Activated CD8-positive, alpha-beta T cell treated with anti-CD3 and anti-CD28 coated beads, Interleukin-2, amount 10 ng/mL, durations not matched to agents 7 days and 5 days (primary cell): Measurements from ENCODE around the gene AMN. TPM values are rescaled to one million over a fixed set of nuclear protein-coding genes. Genes with fewer than 3 reads are reported as not detected.
"Not testable (repeated sequence)": the region's sequence is repeated elsewhere in the genome, so short reads cannot be mapped to it uniquely, and the experiment has no call there.

ENCODE experiments used
- ATAC-seq: fragments of 150-1000 bp; cut with Tn5 transposase; one replicate; pipeline ENCODE4 v1.10.0; 2021; ENCODE audit warnings: moderate library complexity
- CTCF ChIA-PET: fragments of 350-600 bp; sonication (Branson Sonifier 250); formaldehyde crosslinking; loops from one replicate; lab custom pipeline; 2021; ENCODE audit warnings: antibody characterized with exemption; lab: Charles Lee
- POLR2A ChIA-PET: fragments of 350-600 bp; sonication (Branson Sonifier 250); formaldehyde crosslinking; loops from one replicate; lab custom pipeline; 2021; ENCODE audit warnings: antibody characterized with exemption; lab: Charles Lee
- DNase-seq: peaks from one replicate; pipeline ENCODE4 v3.0.0-alpha.2; 2020
- H3K27ac Mint-ChIP-seq: one replicate; pipeline ENCODE4 v1.8.0; 2021; ENCODE audit warnings: mild to moderate bottlenecking, mixed read lengths
- H3K27me3 Mint-ChIP-seq: one replicate; pipeline ENCODE4 v1.8.0; 2021; ENCODE audit warnings: low read depth, mixed read lengths
- H3K36me3 Mint-ChIP-seq: one replicate; pipeline ENCODE4 v1.8.0; 2021; ENCODE audit warnings: low read depth, mixed read lengths
- H3K4me1 Mint-ChIP-seq: one replicate; pipeline ENCODE4 v1.8.0; 2021; ENCODE audit warnings: low read depth, mixed read lengths
- H3K4me3 Mint-ChIP-seq: one replicate; pipeline ENCODE4 v1.8.0; 2021; ENCODE audit warnings: mild to moderate bottlenecking, mixed read lengths
- H3K9me3 Mint-ChIP-seq: one replicate; pipeline ENCODE4 v1.8.0; 2022; ENCODE audit warnings: mixed read lengths; ENCODE audit not compliant: insufficient read depth
- total RNA-seq, 2 experiments: library from RNA; stranded (reverse); gene quantifications; one replicate each; pipeline ENCODE4 v1.2.3, GENCODE V29; 2021

AMN gene
- under 1 TPM; 0.91 to 0.95 TPM for total RNA-seq

- Mint-ChIP-seq H3K27me3 (peaks cover 25% of the 10 kb centered on the region), H3K27ac (no peak within 1 kb of the TSS), H3K36me3 (no peaks in the 10 kb centered on the region), H3K9me3 (no peaks in the 10 kb centered on the region), H3K4me3 (no peak within 1 kb of the TSS), H3K4me1 (peaks cover 2% of the 10 kb centered on the region)
- ATAC-seq: peak; percentile 41
- ChIA-PET CTCF (no interaction called here), POLR2A (interaction anchor here (1.1 kb wide), 1 partner anchor 50 kb away, joined by 3 read pairs; no protein-coding TSS in a partner anchor)
- DNase-seq: no peak
These were observed at the start of gene AMN for GRCh38 chr14:102922490-102923200. TSS of gene AMN (plus strand) at chr14:102922663. CDS start at chr14:102922689, 26 bp downstream.

- H3K27ac Mint-ChIP-seq: no peak overlapping the region
- H3K4me1 Mint-ChIP-seq: peaks cover 2% of the 10 kb centered on the region
- ChIA-PET POLR2A (no interaction called here), CTCF (no interaction called here)
- ATAC-seq: no peak
- no peak for DNase-seq
- no peaks in the 10 kb centered on the region for H3K27me3 Mint-ChIP-seq
- no peak overlapping the region for H3K4me3 Mint-ChIP-seq
- no peaks in the 10 kb centered on the region for H3K9me3 Mint-ChIP-seq
- peaks cover 32% of the 10 kb centered on the region for H3K36me3 Mint-ChIP-seq
These were observed 49.3 kb upstream of the AMN start for GRCh38 chr14:102873131-102873530.

- Mint-ChIP-seq H3K36me3 (peaks cover 32% of the 10 kb centered on the region), H3K9me3 (no peaks in the 10 kb centered on the region), H3K4me3 (no peak overlapping the region), H3K4me1 (peaks cover 2% of the 10 kb centered on the region), H3K27me3 (no peaks in the 10 kb centered on the region), H3K27ac (no peak overlapping the region)
- POLR2A ChIA-PET: no interaction called here
- no peak for ATAC-seq
- DNase-seq: no peak
- CTCF ChIA-PET: no interaction called here
These were observed 48.9 kb upstream of the AMN start for GRCh38 chr14:102873546-102874061.

GRCh38 chr14:102875652-102876051 is 46.8 kb upstream of the AMN start:
- no peaks in the 10 kb centered on the region for H3K4me1 Mint-ChIP-seq
- H3K36me3 Mint-ChIP-seq: peaks cover 25% of the 10 kb centered on the region

GRCh38 chr14:102877511-102877910 is 45.0 kb upstream of the AMN start:
- H3K9me3 Mint-ChIP-seq, H3K27me3 Mint-ChIP-seq, H3K4me1 Mint-ChIP-seq, H3K27ac Mint-ChIP-seq, DNase-seq, ATAC-seq, H3K4me3 Mint-ChIP-seq: not testable (repeated sequence)
- ChIA-PET CTCF (interaction anchor here (1.0 to 1.3 kb wide), 2 partner anchors 103 to 183 kb away, joined by 3 to 4 read pairs; no protein-coding TSS in a partner anchor), POLR2A (interaction anchor here (0.5 kb wide), 1 partner anchor 373 kb away, joined by 3 read pairs; no protein-coding TSS in a partner anchor)
- H3K36me3 Mint-ChIP-seq: peaks cover 16% of the 10 kb centered on the region

More at GRCh38 chr14:102875652-102876051, 46.8 kb upstream of the AMN start:
- Mint-ChIP-seq H3K9me3 (no peaks in the 10 kb centered on the region), H3K4me3 (no peak overlapping the region), H3K27ac (no peak overlapping the region), H3K27me3 (no peaks in the 10 kb centered on the region)
- ChIA-PET POLR2A (no interaction called here), CTCF (no interaction called here)
- ATAC-seq: no peak
- no peak for DNase-seq

- DNase-seq: no peak
- H3K27ac Mint-ChIP-seq: no peak overlapping the region
- H3K36me3 Mint-ChIP-seq: peaks cover 12% of the 10 kb centered on the region
- H3K27me3 Mint-ChIP-seq: no peaks in the 10 kb centered on the region
- no peaks in the 10 kb centered on the region for H3K4me1 Mint-ChIP-seq
- POLR2A ChIA-PET: no interaction called here
- CTCF ChIA-PET: interaction anchor here (1.0 to 1.3 kb wide), 2 partner anchors 104 to 184 kb away, joined by 3 to 4 read pairs; no protein-coding TSS in a partner anchor
- H3K9me3 Mint-ChIP-seq: no peaks in the 10 kb centered on the region
- H3K4me3 Mint-ChIP-seq: no peak overlapping the region
- ATAC-seq: no peak
These were observed 44.1 kb upstream of the AMN start for GRCh38 chr14:102878174-102878969.

GRCh38 chr14:102878970-102879460 is 43.4 kb upstream of the AMN start:
- ChIA-PET CTCF (no interaction called here), POLR2A (no interaction called here)
- Mint-ChIP-seq H3K36me3 (peaks cover 12% of the 10 kb centered on the region), H3K4me1 (no peaks in the 10 kb centered on the region), H3K9me3 (no peaks in the 10 kb centered on the region), H3K4me3 (no peak overlapping the region), H3K27ac (no peak overlapping the region), H3K27me3 (no peaks in the 10 kb centered on the region)
- DNase-seq (no peak), ATAC-seq (no peak)

GRCh38 chr14:102882226-102882906 is 40.1 kb upstream of the AMN start:
- Mint-ChIP-seq H3K27ac (no peak overlapping the region), H3K4me3 (no peak overlapping the region), H3K27me3 (no peaks in the 10 kb centered on the region), H3K36me3 (peaks cover 13% of the 10 kb centered on the region), H3K4me1 (no peaks in the 10 kb centered on the region), H3K9me3 (no peaks in the 10 kb centered on the region)
- no peak for ATAC-seq
- POLR2A ChIA-PET: no interaction called here
- CTCF ChIA-PET: no interaction called here
- DNase-seq: no peak

GRCh38 chr14:102883089-102883541 is 39.3 kb upstream of the AMN start:
- POLR2A ChIA-PET: no interaction called here
- ATAC-seq (no peak), DNase-seq (no peak)
- Mint-ChIP-seq H3K9me3 (no peaks in the 10 kb centered on the region), H3K27me3 (no peaks in the 10 kb centered on the region), H3K4me3 (no peak overlapping the region), H3K4me1 (no peaks in the 10 kb centered on the region), H3K36me3 (peaks cover 13% of the 10 kb centered on the region), H3K27ac (no peak overlapping the region)
- CTCF ChIA-PET: no interaction called here

- no peak for ATAC-seq
- H3K4me3 Mint-ChIP-seq: no peak overlapping the region
- ChIA-PET POLR2A (no interaction called here), CTCF (no interaction called here)
- H3K9me3 Mint-ChIP-seq: no peaks in the 10 kb centered on the region
- peaks cover 13% of the 10 kb centered on the region for H3K36me3 Mint-ChIP-seq
- DNase-seq: no peak
- no peaks in the 10 kb centered on the region for H3K4me1 Mint-ChIP-seq
- H3K27me3 Mint-ChIP-seq: no peaks in the 10 kb centered on the region
- no peak overlapping the region for H3K27ac Mint-ChIP-seq
These were observed 38.9 kb upstream of the AMN start for GRCh38 chr14:102883554-102883953.

GRCh38 chr14:102885737-102886447 is 36.6 kb upstream of the AMN start:
- H3K9me3 Mint-ChIP-seq: no peaks in the 10 kb centered on the region
- H3K4me1 Mint-ChIP-seq: no peaks in the 10 kb centered on the region
- no peak overlapping the region for H3K27ac Mint-ChIP-seq
- peaks cover 14% of the 10 kb centered on the region for H3K36me3 Mint-ChIP-seq
- ChIA-PET POLR2A (no interaction called here), CTCF (no interaction called here)
- ATAC-seq: no peak
- H3K4me3 Mint-ChIP-seq: no peak overlapping the region
- no peak for DNase-seq
- H3K27me3 Mint-ChIP-seq: no peaks in the 10 kb centered on the region
